ENCODE data around the gene RAB32. TPM values are rescaled to one million over a fixed set of nuclear protein-coding genes. Genes with fewer than 3 reads are reported as not detected.
A peak's percentile ranks its signal among the peaks of the same experiment; 100 is the strongest.

RAB32 gene
- 1.1 and 1.3 TPM in 2 replicates for total RNA-seq

DNA sequence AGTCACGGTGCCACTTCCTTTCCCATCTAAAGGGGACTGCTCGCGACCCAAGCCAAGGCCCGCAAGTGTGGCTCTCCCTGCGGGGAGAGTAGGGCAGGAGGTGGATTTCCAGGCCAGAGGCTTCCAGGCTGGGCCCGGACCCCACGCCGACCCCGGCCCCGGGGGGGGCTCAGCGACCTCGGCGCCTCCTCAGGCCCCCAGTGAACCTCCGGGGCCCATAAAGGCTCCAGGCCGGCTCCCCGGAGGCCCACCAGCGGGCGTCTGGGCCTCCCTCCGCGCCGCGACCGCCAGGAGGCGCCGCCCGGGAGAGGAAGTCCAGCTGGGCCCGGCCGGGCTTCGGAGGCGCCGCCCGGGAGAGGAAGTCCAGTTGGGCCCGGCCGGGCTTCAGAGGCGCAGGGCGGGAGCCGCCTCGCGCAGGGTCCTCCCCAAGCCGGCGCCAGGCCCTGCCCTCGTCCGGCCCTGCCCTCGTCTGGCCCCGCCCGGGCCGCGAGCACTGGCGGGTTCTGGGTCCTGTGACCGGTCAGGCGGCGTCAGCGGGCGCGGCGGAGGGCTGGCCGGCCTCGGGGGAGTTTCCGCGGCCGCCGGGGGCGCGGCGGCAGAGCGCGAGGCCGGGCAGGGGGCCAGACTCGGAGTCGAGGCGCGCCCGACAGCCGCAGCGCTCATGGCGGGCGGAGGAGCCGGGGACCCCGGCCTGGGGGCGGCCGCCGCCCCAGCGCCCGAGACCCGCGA is at the start of gene RAB32:
Gene RAB32 (plus strand): TSS at position 623 of the 729 bp plus-strand sequence. CDS start 39 bp downstream, at position 662.
- peaks cover 26% of the 10 kb centered on the region for H3K27me3 Mint-ChIP-seq (ENCODE audit: insufficient read depth)
- peak within 1 kb of the TSS; percentile 86 for H3K4me3 Mint-ChIP-seq
- H3K9me3 Mint-ChIP-seq = no peaks in the 10 kb centered on the region
- peak; percentile 5 for DNase-seq (ENCODE audit: low spot score)
- H3K36me3 Mint-ChIP-seq (ENCODE audit: low read depth) = no peaks in the 10 kb centered on the region
- H3K27ac Mint-ChIP-seq = peak within 1 kb of the TSS; percentile 68
- intact Hi-C loops (cut with micrococcal nuclease) = loop anchor here (1.0 to 5.0 kb wide), 2 partner anchors 229 to 579 kb away; partner anchors contain the start of gene SHPRH
- peaks cover 10% of the 10 kb centered on the region for H3K4me1 Mint-ChIP-seq (ENCODE audit: low read depth)

DNA sequence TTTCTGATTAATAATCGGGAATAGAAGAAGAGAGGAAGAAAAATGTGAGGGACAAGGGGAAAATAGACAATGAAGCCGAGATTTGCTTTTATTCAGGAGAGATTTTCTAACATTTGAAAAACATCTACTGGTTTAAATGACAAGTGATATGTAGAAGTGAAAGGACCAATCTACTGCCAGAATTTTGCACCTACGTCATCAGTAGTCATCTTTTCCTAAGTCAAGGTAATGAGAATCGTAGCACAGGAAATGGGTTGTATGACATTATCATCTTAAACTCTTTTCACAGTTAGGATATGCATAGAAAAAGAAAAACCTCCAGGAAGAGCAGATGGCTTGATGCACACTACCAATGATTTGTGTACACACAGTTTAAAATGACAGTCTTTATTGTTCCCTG is 45.3 kb upstream of the RAB32 start:
- Mint-ChIP-seq H3K27ac (no peak overlapping the region), H3K4me3 (no peak overlapping the region), H3K27me3 (ENCODE audit: insufficient read depth) (peaks cover 2% of the 10 kb centered on the region), H3K36me3 (ENCODE audit: low read depth) (no peaks in the 10 kb centered on the region), H3K4me1 (ENCODE audit: low read depth) (no peaks in the 10 kb centered on the region), H3K9me3 (peaks cover 3% of the 10 kb centered on the region)
- intact Hi-C loops (cut with micrococcal nuclease) = no loop called here
- no peak for DNase-seq (ENCODE audit: low spot score)

DNA sequence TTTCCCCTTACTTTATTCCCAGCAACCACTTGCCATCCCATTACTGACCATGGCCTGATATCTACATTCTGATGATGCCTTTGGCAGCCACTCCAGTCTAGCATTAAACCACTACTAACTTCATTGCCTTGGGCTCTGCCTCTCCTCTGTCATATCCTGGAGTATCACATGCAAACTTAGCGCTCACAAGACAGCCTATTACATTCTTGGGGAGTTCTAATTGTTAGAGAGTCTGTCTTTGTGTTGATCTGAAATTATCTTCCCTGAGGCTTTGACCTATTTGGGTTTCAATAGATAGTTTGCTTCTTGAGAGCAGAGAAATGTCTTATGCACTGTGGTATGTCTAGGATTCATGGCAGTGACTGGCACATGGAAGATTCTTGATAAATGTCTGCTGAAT is 40.5 kb upstream of the RAB32 start:
- Mint-ChIP-seq H3K36me3 (ENCODE audit: low read depth) (no peaks in the 10 kb centered on the region), H3K27ac (no peak overlapping the region), H3K27me3 (ENCODE audit: insufficient read depth) (no peaks in the 10 kb centered on the region), H3K4me1 (ENCODE audit: low read depth) (no peaks in the 10 kb centered on the region), H3K4me3 (no peak overlapping the region), H3K9me3 (peaks cover 3% of the 10 kb centered on the region)
- DNase-seq (ENCODE audit: low spot score) = no peak
- intact Hi-C loops (cut with micrococcal nuclease) = no loop called here

DNA sequence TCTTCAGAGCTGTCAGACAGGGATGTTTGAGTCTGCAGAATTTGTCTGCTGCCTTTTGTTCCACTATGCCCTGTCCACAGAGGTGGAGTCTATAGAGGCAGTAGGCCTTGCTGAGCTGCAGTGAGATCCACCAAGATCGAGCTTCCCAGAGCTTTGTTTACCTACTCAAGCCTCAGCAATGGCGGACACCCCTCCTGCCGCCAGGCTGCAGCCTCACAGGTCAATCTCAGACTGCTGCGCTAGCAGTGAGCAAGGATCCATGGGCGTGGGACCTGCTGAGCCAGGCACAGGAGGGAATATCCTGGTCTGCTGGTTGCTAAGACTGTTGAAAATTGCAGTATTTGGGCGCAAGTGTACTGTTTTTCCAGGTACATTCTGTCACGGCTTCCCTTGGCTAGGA is 28.4 kb upstream of the RAB32 start:
- no peak overlapping the region for H3K27ac Mint-ChIP-seq
- intact Hi-C loops (cut with micrococcal nuclease) = no loop called here
- no peak for DNase-seq (ENCODE audit: low spot score)
- H3K4me1 Mint-ChIP-seq (ENCODE audit: low read depth) = no peaks in the 10 kb centered on the region
- peaks cover 4% of the 10 kb centered on the region for H3K9me3 Mint-ChIP-seq
- peaks cover 2% of the 10 kb centered on the region for H3K27me3 Mint-ChIP-seq (ENCODE audit: insufficient read depth)
- H3K36me3 Mint-ChIP-seq (ENCODE audit: low read depth) = no peaks in the 10 kb centered on the region
- no peak overlapping the region for H3K4me3 Mint-ChIP-seq

DNA sequence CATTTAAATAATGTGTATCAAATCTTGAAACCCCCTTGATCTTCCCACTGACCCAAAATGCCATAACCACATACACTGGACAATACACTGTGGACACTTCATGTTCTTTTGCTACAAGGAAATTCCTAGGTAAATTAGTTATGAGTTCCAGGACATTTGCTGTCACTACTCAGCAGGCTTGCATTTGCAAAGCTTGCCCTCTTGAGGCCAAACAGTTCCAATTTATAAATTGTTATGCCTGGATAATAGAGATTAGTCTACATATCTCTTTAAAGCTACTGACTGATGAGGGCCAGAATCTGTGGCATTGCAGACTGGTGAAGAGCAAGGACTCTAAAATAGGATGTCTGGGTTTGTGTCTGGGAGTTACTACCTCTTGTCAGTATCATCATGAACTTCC is 17.4 kb upstream of the RAB32 start:
- Mint-ChIP-seq H3K9me3 (peaks cover 5% of the 10 kb centered on the region), H3K36me3 (ENCODE audit: low read depth) (no peaks in the 10 kb centered on the region), H3K27ac (no peak overlapping the region), H3K27me3 (ENCODE audit: insufficient read depth) (peaks cover 2% of the 10 kb centered on the region), H3K4me3 (no peak overlapping the region), H3K4me1 (ENCODE audit: low read depth) (no peaks in the 10 kb centered on the region)
- intact Hi-C loops (cut with micrococcal nuclease) = no loop called here
- DNase-seq (ENCODE audit: low spot score) = no peak

DNA sequence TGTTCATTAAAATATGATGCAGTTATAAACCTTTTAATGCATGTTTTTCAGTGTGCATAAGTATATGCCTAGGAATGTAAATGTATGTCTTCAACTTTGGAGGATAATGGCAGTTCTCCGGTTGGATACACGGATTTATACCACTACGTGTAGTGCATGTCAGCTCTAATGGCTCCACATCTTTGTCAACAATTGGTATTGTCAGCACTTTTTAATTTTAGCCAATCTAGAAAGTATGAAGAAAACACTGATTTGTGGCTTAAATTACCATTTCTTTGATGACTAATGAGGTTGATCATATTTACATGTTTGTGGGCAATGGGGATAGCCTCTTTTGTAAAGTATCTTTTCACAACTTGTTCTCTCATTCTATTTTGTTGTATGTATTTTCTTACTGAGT is 10.9 kb upstream of the RAB32 start:
- peaks cover 6% of the 10 kb centered on the region for H3K27me3 Mint-ChIP-seq (ENCODE audit: insufficient read depth)
- no peaks in the 10 kb centered on the region for H3K36me3 Mint-ChIP-seq (ENCODE audit: low read depth)
- H3K9me3 Mint-ChIP-seq = no peaks in the 10 kb centered on the region
- DNase-seq (ENCODE audit: low spot score) = no peak
- intact Hi-C loops (cut with micrococcal nuclease) = no loop called here
- no peak overlapping the region for H3K27ac Mint-ChIP-seq
- no peak overlapping the region for H3K4me3 Mint-ChIP-seq
- no peaks in the 10 kb centered on the region for H3K4me1 Mint-ChIP-seq (ENCODE audit: low read depth)

DNA sequence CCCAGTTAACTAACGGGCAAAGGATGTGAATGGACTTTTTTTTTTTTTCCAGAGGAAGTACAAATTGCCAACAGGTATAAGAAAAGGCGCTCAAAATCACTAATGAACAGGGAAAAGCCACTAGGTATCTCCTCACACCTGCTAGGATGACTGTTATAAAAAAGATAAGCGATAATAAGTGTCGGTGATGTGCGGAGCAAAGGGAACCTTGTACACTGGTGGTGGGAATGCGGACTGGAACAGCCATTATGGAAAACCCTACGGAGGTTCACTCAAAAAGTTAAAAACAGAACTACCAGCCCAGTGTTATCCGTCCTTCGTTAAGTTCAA is 787 bp upstream of the RAB32 start:
- H3K27me3 Mint-ChIP-seq (ENCODE audit: insufficient read depth) = peaks cover 26% of the 10 kb centered on the region
- no peaks in the 10 kb centered on the region for H3K9me3 Mint-ChIP-seq
- intact Hi-C loops (cut with micrococcal nuclease) = loop anchor here (1.0 to 5.0 kb wide), 2 partner anchors 229 to 579 kb away; partner anchors contain the start of gene SHPRH
- peak overlapping the region; percentile 53 for H3K4me3 Mint-ChIP-seq
- H3K27ac Mint-ChIP-seq = no peak overlapping the region
- DNase-seq (ENCODE audit: low spot score) = no peak
- H3K4me1 Mint-ChIP-seq (ENCODE audit: low read depth) = peaks cover 10% of the 10 kb centered on the region
- no peaks in the 10 kb centered on the region for H3K36me3 Mint-ChIP-seq (ENCODE audit: low read depth)

DNA sequence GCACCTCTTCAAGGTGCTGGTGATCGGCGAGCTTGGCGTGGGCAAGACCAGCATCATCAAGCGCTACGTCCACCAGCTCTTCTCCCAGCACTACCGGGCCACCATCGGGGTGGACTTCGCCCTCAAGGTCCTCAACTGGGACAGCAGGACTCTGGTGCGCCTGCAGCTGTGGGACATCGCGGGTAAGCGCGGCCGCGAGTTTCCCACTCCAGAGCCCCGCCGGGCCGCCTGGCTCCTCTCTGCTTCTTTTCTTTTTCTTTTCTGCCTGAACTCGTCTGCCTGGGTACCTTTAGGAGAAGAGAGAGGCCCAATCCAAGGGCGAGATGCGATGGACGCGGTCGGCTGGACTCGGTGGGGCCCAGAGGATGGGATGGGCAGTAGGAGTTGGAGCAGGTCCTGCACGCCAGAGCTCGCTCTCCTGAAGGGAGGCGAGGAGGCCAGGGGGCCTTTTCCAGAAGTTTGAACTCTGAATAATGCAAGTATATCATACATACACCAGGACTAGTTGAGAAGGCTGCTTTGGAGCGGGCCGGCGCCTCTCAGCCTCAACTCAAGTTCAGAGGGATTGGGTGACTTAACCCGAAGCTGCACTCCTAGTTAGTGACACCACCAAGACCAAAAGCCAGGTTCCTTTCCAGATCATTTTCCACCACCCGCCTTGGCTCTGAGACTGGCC is 445 bp downstream of the RAB32 start:
- H3K4me1 Mint-ChIP-seq (ENCODE audit: low read depth) = peaks cover 10% of the 10 kb centered on the region
- intact Hi-C loops (cut with micrococcal nuclease) = loop anchor here (1.0 to 5.0 kb wide), 2 partner anchors 228 to 580 kb away; partner anchors contain the start of gene SHPRH
- peaks cover 26% of the 10 kb centered on the region for H3K27me3 Mint-ChIP-seq (ENCODE audit: insufficient read depth)
- no peak for DNase-seq (ENCODE audit: low spot score)
- H3K36me3 Mint-ChIP-seq (ENCODE audit: low read depth) = no peaks in the 10 kb centered on the region
- peak overlapping the region; percentile 86 for H3K4me3 Mint-ChIP-seq
- peak overlapping the region; percentile 68 for H3K27ac Mint-ChIP-seq
- no peaks in the 10 kb centered on the region for H3K9me3 Mint-ChIP-seq

DNA sequence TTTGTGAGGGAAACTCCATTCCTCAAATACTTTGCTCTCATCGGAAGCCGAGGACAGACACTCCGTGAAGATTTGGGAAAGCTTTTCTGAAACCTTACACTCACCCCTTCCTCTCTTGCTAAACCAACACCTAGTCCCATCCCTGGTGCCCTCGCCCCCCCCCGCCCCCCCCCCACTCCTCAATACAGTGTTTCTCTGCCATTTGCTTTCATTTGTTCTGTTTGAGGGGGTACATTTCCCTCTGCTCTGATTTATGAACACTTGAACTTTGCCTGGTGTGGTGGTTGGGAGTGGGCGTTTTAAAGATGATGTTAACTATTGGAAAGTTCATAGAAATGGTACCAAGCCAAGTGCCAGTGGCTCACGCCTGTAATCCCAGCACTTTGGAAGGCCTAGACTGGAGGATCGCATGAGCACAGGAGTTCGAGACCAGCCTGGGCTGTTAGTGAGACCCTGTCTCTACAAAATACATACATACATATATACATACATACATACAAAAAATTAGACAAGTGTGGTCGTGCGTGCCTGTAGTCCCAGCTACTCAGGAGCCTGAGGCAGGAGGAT is 1.1 kb downstream of the RAB32 start:
- no peak for DNase-seq (ENCODE audit: low spot score)
- peaks cover 10% of the 10 kb centered on the region for H3K4me1 Mint-ChIP-seq (ENCODE audit: low read depth)
- H3K36me3 Mint-ChIP-seq (ENCODE audit: low read depth) = no peaks in the 10 kb centered on the region
- intact Hi-C loops (cut with micrococcal nuclease) = loop anchor here (5.0 kb wide), 1 partner anchor 228 kb away; no protein-coding TSS in a partner anchor
- H3K4me3 Mint-ChIP-seq = peak overlapping the region; percentile 86
- no peaks in the 10 kb centered on the region for H3K9me3 Mint-ChIP-seq
- no peak overlapping the region for H3K27ac Mint-ChIP-seq
- H3K27me3 Mint-ChIP-seq (ENCODE audit: insufficient read depth) = peaks cover 26% of the 10 kb centered on the region

DNA sequence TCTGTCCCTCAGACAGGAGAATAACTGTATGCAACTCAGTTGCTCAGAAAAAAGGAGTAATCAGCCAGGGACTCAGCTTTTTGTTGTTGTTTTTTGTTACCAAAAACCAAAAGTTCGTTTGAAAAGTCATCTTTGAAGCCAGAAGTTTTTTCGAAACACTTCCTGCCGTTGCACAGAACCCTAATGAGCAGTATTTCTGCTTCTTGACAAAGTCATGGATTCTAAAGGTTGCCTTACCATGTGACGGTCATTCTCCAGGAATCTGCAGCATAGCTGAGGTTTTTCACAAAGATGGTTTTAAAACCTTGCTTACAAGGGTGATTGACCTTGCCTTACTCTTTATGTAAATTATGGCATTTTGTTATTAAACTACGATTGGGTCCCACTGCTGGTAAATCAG is 1.9 kb downstream of the RAB32 start:
- Mint-ChIP-seq H3K4me3 (no peak overlapping the region), H3K36me3 (ENCODE audit: low read depth) (no peaks in the 10 kb centered on the region), H3K27me3 (ENCODE audit: insufficient read depth) (peaks cover 26% of the 10 kb centered on the region), H3K4me1 (ENCODE audit: low read depth) (peaks cover 10% of the 10 kb centered on the region), H3K9me3 (no peaks in the 10 kb centered on the region), H3K27ac (no peak overlapping the region)
- no peak for DNase-seq (ENCODE audit: low spot score)
- intact Hi-C loops (cut with micrococcal nuclease) = no loop called here

DNA sequence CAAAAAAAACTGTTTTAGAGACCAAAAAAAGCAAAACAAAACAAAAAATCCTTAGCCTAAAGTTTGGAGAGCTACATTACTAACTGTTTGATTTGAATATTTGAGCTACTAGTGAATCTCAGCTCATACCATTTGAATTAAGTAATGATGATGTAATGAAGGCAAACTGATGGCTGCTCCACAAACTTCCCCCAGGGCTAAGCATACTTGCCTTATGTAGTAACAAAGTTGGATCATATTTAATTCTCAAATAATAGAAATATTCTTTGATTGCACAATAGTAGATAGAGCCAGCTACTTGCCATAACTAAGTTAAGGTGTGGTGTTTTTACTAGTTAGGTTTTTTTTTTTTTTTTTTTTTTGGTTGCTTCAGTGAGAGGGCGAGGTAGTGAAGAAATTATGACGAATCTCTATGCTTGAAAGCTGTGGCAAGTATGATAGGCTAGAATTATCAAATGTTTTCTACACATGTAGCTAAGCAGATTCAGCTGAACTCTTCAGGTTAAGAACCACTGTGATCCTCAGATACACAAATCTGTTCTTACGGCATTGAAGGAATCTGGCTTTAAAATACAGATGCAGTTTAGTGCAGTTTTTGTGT is 2.9 kb downstream of the RAB32 start:
- H3K4me3 Mint-ChIP-seq = no peak overlapping the region
- no peak for DNase-seq (ENCODE audit: low spot score)
- H3K9me3 Mint-ChIP-seq = no peaks in the 10 kb centered on the region
- no peaks in the 10 kb centered on the region for H3K36me3 Mint-ChIP-seq (ENCODE audit: low read depth)
- peaks cover 10% of the 10 kb centered on the region for H3K4me1 Mint-ChIP-seq (ENCODE audit: low read depth)
- peaks cover 26% of the 10 kb centered on the region for H3K27me3 Mint-ChIP-seq (ENCODE audit: insufficient read depth)
- H3K27ac Mint-ChIP-seq = no peak overlapping the region
- intact Hi-C loops (cut with micrococcal nuclease) = no loop called here

DNA sequence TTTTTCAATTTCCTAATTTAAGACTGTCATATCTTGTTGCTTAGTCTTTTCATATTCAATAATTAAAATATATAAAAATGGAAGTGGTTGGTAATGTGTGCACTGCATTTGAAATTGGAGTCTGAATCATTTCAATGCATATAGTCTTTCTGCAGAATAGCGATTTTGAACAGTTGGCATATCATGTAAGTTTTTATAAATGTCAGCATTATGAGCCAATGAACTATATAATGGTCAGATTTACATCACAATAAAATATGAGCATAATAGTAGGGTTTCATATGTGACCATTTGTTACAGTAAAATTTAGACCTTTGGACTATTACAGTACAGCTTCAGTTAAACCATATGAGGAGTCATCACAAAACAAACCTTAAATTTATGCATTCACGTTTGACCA is 4.3 kb downstream of the RAB32 start:
- no peak for DNase-seq (ENCODE audit: low spot score)
- Mint-ChIP-seq H3K9me3 (no peaks in the 10 kb centered on the region), H3K4me3 (no peak overlapping the region), H3K27ac (no peak overlapping the region), H3K4me1 (ENCODE audit: low read depth) (peaks cover 10% of the 10 kb centered on the region), H3K27me3 (ENCODE audit: insufficient read depth) (peaks cover 23% of the 10 kb centered on the region), H3K36me3 (ENCODE audit: low read depth) (no peaks in the 10 kb centered on the region)
- intact Hi-C loops (cut with micrococcal nuclease) = no loop called here

DNA sequence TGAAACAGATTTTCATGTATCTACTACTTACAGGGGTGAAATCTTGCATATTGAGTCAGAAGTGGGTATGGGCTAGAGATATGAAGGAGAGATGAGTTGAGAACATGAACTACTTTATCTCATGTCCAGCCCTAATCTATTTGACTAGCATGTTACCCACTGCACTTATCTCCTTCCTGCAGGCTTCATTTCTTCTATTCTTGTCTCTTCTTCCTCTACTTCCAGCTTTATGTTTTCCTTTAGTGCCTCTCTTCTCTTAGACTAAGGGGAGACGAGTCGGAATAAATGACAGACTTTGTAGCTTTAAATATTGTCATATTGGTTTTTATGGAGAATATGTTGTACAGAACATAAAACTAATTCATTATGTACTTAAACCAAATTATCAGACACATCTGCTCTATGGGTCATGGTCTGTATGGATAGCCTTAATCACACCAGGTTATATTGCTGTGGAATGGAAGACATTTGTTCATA is 5.3 kb downstream of the RAB32 start:
- Mint-ChIP-seq H3K4me1 (ENCODE audit: low read depth) (peaks cover 10% of the 10 kb centered on the region), H3K4me3 (no peak overlapping the region), H3K27ac (no peak overlapping the region), H3K36me3 (ENCODE audit: low read depth) (no peaks in the 10 kb centered on the region), H3K9me3 (no peaks in the 10 kb centered on the region), H3K27me3 (ENCODE audit: insufficient read depth) (peaks cover 20% of the 10 kb centered on the region)
- DNase-seq (ENCODE audit: low spot score) = no peak
- intact Hi-C loops (cut with micrococcal nuclease) = no loop called here
